Activated T-cell treated with anti-CD3 and anti-CD28 coated beads for 1 hour (primary cell): ENCODE data around the gene GMEB1.

Experiments used
- DNase-seq: peaks from one replicate; pipeline ENCODE4 v3.0.0-alpha.2; 2020; ENCODE audit warnings: low read depth

GMEB1 gene

DNA sequence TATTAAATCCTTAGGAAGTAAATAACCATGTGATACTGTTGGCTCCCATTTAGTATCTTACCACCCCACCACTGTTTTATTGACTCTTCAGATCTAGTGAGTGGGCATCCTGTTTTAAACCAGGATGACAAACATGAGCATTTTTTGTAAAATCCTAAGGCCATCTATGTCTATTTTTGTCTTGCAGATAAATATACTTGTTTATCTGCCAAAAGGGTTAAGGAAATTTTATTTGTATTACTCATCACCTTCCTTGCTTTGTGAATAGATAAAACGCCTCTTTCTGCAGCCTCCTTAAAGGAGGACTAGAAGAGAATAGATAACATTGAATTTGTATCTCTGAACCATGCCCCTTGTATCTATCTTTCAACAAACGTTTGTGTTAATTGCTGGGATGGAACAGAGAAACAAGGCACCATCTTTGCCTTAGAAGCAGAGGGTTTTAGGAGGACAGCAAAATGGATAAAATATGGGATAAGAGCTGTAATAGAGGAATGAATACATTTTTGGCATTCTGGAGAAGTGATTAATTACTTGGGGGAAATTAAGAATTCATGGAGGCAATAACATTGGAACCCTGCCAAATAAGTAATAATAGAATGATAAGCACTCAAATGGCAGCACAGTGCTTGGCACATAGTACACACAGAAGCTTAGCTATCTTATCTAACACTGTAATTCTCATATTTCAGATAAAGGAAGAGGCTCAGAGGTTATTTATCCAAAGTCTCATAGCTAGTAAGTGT, 82.9 kb downstream of the GMEB1 start:
- no peak for DNase-seq

DNA sequence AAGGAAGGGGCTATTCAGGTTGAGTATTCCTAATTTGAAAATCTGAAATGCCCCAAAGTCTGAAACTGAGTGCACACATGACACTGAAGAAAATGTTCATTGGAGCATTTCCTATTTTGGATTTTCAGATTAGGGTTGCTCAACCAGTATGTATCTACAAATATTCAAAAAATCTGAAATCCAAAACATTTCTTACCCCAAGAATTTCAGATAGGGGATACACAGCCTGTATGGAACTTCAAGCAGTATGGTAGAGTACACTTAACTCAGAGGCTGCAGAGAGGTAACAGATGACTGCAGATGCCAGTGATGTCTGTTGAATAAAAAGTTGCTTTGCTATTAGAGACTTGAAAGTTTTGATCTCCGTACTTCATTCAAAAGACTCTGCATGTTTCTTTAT, 87.1 kb downstream of the GMEB1 start:
- no peak for DNase-seq

- no peak for DNase-seq
These were observed 88.3 kb downstream of the GMEB1 start for GRCh38 chr1:28756846-28757245.

DNA sequence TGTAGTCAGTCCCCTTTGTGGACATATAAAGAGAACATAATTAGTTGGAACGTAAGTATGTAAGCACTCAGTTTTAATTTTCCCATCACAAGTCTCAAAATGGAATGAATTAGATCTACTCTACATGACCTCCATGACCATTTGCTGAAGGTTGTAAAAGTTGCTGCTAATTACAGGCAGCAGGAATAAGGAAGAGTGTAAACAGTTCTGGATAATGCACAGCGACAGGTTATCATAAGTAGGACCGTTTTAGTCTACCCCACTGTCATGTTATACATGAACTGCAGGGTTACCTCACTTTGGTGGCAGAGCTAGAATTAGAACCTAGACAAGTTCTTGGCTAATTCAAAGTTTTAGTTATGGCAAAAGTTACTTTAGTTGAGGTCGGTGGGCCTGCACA, 89.8 kb downstream of the GMEB1 start:
- DNase-seq: no peak

GRCh38 chr1:28759257-28759656, 90.7 kb downstream of the GMEB1 start:
- no peak for DNase-seq

- DNase-seq: no peak
These were observed 92.6 kb downstream of the GMEB1 start for GRCh38 chr1:28761189-28761588.

- DNase-seq: no peak
These were observed 98.1 kb downstream of the GMEB1 start for GRCh38 chr1:28766532-28767183.
